A204.1 (cell line): ENCODE results near the gene VEPH1.
A peak's percentile ranks its signal among the peaks of the same experiment; 100 is the strongest.

Experiments
- FAIRE-seq: peaks from 2 replicates; lab custom pipeline; 2012; peaks lifted over from hg19 to GRCh38; lab: Jason Lieb, UNC

The VEPH1 gene

DNA sequence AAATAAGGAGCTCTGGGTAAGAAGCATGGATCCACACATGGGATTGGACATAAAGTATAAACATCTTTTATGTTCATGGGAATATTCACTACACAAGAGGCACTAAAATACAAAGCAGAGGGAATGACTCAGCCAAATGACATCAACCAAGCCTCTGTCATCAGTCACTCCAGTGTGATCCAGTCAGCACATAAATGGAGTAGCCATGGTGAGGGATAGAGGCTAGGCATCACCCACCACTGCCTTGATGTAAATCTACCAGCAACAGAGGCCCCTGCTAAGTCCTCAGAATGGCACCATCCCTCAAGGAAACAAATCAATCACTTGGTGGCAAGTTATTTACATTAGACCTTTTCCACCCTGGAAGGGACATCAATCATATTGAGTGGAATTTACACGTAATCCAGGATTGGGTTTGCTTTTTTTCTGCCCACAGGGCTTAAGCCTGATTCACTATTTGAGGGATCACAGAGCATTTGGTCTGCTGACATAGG, 27.2 kb downstream of the VEPH1 start:
- FAIRE-seq: no peak

DNA sequence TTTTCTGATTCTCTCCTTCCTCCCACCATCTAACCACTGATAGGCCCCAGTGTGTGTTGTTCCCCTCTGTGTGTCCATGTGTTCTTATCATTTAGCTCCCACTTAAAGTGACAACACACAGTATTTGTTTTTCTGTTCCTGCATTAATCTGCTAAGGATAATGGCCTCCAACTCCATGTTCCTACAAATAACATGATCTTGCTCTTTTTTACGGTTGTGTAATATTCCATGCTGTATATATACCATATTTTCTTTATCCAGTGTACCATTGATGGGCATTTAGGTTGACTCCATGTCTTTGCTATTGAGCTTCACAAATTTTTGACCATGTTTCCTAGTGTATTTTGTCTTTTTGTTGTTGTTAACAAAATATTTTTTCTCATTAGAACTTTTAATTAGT, 30.6 kb downstream of the VEPH1 start:
- no peak for FAIRE-seq

DNA sequence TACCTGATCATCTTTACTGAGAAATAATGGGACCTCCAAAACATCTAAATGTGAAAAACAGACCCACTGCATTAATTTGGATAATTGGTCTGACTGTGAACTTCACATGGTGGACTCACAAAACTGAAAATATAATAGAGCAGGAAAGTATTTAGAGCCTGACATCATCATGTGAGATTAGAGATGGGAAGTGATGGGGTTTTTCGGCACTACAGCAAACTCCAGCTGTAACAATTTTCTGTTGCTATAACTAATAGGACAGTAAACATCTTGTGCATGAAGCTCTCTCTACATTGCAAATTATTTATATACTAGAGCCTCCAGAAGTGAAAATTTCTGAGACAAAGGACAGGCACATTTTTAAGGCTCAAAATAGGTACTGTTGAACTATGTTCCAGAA, 32.2 kb downstream of the VEPH1 start:
- no peak for FAIRE-seq

DNA sequence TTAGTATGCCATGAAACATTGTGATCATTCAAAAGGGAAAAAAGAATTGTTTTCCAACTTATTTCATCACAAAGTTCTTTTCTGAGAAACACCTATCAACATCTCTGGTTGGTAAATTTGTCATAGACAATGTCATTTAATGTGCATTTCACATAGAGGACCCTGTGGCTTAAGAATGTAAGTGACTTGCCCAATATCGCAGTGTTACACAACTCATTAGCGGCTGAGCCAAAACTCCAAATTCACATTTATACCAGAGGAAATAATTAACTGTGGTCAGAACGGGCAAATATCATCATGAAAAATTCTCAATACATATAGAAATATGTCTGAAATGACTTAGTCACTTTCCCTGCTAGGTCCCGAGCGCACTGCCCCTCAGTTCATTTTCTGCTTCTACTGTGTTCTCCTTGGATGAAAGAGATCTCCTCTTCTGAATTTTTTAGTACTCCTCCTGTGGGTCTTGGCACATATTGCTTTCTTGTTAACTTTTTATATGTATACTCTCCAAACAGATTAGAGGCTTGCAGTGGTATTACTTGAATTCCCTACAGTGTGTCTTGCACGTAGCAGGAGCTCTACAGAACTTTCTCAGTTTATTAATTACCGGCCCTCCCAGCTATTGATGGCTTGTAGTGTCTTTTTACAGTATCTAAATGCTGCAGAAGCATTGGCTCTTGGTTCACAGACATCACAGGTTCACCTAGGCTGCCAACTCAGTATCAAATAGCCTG, 33.5 kb downstream of the VEPH1 start:
- FAIRE-seq: no peak

DNA sequence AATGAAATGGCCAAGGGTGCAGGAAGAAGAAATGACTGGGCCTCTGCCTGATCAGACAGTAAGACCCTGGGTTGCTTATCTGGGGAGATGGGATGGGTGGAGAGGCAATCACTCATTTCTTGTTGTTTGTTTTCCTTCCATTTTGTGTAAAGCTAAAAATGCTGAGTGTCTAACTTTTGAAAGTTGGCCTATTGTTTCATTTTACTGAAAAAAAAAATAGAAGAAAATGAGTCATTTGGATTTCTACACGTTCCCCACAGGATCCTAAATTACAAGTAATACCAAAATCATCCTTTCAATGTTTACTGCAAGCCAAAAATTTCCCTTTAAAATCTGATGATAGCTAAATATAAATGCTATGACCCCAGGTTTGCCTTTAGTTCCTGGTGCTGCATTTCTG, 36.0 kb downstream of the VEPH1 start:
- FAIRE-seq: no peak

DNA sequence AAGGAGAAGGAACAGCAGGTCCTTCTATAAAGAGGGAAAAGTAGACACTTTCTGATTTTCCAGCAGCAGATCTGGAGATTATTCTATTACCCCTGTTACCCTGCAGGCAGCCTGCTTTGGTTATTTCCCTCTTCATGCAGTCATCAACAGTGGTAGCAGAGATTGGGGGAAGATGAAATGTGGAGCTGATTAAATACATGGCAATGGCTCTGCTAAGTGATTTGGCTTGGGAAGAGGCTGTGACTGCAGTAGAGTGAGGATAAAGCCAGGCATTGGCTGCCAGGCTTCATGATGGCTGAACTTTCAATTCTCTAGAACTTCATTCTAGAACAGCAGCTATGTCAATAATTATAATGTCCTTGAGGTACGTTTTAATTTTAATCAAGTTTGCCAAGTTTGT, 37.5 kb downstream of the VEPH1 start:
- no peak for FAIRE-seq

DNA sequence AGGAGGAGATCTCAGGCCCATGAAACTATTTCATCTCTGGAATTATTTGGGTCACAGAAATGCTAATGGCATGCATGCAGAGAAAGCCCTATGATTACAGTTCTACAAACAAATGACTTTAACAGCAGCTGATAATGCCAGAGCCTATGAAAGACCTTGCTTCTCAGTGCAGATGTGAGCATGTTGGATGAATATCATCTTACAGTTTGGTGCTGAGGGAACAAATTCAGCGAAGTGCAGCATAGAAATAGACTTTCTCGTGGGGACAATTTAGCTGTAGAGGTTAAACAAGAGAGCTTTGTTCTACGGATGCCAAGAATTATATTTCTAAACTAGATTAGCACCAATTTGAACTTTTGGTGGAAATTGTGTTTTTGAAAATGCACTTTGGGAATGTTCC, 38.9 kb downstream of the VEPH1 start:
- FAIRE-seq: no peak

DNA sequence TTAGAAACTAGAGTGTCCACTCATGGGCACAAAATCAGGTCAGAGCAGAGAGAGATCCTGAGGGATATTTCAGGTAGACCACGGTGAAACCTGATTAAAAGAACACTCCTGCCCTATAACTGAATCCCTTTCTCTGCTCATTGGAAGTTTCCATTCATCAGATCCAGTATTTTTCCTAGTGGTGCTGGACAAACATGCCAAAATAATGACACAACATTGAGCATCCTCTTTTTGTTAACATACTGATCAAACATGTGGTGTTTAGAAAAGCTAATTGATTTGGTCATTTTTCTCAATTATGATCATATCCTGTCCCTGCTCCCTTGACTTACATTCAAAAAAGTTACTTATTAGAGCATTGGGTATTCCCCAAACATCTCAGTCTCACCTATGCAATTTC, 39.4 kb downstream of the VEPH1 start:
- no peak for FAIRE-seq

DNA sequence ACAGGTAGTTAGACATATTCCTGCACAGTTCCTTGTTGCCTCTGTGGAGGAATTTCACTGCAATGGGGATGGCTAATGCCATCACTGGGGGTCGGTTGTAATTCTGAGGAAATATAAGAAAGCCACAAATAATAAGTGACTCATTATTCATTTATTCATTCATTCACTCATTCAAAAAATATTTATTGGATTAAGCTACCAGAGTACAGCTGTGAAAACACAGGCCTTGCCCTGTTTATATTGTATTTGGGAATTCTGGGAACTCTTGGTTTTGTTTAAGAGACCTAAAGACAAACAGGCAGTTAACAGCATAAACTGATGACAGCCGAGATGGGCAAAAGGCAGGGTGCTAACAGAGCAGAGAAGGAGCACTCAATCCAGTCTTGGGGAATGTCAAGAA, 43.0 kb downstream of the VEPH1 start:
- no peak for FAIRE-seq

DNA sequence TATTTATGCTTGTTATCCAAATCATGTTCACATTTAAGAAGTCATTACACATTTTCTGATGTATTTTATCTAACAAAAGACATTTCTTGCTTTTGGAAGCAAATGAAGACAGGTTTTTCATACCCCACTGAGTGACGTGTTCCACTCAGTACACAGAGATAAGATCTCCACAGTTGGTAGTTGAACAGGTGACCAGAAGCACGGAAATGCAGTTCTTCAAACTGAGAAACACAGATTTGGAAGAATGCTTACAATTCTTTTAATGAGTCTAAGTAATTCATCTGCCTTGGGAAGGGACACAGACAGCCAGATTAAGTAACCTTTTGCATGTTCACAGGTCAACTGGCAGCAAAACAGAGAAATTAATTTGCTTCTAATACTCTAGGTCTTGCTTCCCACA, 43.5 kb downstream of the VEPH1 start:
- no peak for FAIRE-seq

DNA sequence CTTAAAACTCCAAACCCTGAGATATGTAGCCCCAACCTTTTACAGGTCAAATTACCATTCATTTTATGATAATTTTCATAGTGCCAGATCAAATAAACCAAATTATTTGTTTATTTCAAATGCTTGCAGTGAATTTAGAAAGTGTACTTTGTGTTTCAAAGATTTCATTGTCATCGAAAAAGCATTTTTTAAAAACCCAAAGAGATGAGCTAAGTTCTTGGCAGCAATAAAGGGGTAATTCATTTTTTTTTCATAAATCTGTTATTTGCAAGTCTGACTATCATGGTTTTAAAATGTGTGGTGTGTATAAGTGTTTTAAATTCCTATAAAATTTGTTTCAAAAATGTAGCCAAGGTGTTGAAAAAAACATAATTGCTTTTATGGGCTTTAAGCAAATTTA, 49.4 kb downstream of the VEPH1 start:
- FAIRE-seq: no peak

DNA sequence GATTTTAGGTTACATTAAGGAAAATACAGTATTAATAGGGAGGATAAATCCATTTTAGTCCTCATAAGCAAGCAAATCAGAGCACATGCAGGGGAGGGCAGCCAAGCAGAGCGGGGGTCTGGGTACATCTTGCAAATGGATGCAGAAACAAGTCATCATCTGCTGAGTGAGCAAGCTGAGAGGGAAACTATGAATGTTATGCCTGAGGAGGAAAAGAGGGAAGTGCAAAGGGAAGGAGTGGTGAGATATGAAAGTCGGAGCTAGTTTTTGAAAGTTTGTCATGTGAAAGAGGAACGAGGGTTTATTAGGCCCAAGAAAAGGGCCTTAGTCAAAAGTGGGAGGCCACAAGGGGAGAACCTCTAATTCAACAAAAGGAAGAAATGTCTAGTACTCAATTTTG, 51.1 kb downstream of the VEPH1 start:
- no peak for FAIRE-seq

DNA sequence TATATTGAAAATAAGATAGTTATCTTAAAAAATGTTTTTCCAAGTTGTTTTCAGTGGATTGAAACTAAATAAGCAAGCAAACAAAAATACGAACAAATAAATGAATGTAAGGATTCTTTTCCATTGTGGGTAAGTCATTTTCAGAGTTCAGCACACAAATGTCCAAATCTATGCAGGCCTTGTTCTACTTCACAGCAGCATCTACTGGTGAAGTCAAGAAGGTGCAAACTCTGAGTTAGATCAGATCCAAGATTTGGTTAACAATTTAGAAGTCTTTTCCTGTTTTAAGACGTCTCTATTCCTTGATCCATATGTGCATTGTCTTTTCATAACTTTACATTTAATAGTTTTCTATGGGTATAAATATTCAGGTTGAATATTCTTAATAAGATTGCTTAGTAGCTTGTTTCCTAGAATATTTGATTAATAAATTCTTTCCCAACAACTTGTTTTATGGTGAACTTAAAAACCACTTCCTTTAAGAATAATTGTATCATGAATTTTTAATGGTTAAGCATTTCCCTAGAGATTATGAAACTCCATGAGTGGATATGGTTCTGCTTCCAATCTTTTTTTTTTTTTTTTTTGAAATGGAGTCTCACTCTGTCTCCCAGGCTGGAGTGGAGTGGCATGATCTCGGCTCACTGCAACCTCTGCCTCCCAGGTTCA, 56.1 kb downstream of the VEPH1 start:
- FAIRE-seq: peak; percentile 87

DNA sequence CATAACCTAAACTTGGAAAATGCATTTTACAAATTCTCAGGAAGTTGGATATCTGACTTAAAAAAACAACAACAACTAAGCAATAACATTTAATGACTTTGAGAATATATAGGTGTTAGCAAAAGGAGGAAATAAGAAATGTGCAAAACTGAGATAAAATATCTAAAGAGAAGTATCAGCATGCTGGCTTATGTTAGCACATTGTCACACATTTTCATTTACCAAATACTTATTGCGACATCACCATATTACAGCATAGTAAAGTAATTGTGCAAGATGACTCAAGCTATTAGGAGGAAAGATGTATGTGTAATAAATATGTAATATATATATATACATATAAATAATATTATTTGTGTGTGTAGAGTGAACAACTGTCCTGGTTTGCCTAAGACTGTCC, 57.4 kb downstream of the VEPH1 start:
- no peak for FAIRE-seq

DNA sequence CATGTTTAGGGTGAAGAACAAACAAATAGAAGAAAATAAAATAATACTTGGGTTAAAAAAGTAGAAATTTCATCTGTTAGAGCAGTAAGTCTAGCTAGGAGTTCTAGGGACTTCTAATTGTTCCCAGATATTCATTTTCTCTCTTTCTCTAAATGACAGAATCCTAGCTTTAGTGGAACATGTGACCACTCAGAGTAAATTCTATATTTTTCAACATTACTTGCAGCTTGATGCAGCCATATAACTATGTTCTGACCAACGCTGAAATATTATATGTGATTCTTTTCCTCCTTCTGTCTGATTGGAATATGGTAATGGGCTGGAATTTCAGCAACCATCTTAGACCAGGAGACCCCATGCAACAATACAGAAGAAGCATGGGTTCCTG, 58.4 kb downstream of the VEPH1 start:
- no peak for FAIRE-seq

DNA sequence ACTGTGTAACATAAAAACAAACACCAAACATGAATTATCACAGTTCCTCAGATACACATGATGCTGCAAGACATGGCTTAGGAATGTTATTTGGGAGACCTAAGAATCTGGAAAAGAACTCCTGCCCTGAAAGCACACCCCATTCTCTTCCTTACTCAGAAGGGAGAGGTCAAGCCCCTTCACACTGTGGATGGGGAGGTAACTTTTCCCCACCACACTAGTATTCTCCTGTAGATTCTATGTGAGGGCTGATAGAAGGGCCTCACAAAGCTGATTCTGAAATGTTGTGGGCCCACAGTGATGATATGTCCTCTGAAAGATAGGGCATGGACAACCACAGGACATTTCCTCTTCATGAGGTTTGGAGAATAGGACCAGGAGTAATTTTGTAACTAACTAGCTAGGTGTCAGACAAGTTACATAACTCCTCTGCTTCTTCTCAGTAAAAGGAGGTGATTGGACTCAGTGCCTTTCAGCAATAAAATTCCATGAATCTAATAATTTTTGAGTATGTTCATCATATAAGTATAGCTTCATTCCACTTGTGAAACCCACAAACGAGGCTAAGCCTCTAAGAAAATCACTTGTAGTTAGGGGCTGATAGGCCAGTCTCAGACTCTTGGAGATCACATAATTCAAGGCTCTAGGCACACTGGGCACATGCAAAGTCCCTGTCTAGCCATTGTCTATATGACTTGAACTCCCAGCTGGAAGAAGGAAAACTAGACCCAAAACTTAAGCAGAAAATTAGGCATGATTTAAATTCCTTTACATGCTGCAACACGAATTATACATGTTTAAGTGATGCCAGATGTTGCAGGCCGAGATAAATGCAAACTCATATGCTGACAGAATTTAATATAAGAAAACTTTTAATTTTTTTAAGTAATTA, 59.1 kb downstream of the VEPH1 start:
- no peak for FAIRE-seq

DNA sequence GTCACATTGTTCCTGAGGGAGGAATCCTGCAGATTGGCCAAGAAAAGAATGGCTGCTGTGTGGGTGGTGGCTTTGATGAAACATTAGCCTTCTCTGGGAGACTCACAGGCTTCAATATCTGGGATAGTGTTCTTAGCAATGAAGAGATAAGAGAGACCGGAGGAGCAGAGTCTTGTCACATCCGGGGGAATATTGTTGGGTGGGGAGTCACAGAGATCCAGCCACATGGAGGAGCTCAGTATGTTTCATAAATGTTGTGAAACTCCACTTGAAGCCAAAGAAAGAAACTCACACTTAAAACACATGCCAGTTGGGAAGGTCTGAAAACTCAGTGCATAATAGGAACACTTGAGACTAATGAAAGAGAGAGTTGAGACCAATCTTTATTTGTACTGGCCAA, 60.5 kb downstream of the VEPH1 start:
- FAIRE-seq: no peak

DNA sequence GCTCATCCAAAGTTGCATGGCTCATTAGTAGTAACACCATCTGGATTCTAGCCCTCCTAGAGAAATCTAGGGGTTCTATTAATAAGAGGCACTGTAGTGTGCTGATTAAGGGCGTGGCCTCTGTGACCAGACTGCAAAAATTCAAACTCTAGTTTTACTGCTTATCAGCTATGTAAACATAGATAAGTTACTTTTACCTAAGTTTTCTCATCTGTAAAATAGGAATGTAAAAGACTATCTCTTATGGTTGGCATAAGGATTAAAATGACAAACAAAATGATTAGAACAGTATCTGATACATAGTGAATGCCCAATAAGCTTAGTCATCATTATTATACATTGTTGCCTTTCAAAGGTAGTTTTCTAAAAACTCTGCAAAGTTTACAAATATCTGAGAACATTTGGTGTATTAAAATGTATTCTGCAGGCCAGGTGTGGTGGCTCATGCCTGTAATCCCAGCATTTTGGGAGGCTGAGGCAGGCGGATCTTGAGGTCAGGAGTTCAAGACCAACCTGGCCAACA, 62.1 kb downstream of the VEPH1 start:
- no peak for FAIRE-seq

DNA sequence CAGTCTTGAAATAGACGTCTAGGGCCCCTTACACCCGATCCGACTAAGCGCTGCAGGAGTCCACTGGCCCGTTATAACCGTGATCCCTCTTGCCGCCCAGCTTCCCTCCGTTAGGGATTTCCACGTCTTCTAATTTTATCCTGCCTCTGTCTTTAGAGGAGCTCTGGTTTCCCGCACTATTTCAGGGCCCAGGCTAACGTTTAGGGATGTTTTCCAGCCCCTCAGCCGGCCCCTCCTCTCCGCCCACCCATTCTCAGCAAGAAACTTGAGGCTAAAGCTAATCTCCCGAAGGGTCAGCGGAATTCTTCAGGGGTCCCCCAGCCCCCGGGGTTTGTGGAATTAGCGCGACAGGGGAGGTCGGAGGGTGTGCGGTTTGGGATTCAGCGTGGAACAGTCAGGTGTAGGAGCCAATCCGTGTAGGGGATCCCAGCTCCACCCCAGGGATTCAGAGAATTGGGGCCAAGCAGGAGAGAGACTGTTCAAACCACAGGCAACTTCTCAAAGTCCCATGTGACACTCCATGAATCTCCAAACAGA, 65.0 kb downstream of the VEPH1 start:
- no peak for FAIRE-seq

DNA sequence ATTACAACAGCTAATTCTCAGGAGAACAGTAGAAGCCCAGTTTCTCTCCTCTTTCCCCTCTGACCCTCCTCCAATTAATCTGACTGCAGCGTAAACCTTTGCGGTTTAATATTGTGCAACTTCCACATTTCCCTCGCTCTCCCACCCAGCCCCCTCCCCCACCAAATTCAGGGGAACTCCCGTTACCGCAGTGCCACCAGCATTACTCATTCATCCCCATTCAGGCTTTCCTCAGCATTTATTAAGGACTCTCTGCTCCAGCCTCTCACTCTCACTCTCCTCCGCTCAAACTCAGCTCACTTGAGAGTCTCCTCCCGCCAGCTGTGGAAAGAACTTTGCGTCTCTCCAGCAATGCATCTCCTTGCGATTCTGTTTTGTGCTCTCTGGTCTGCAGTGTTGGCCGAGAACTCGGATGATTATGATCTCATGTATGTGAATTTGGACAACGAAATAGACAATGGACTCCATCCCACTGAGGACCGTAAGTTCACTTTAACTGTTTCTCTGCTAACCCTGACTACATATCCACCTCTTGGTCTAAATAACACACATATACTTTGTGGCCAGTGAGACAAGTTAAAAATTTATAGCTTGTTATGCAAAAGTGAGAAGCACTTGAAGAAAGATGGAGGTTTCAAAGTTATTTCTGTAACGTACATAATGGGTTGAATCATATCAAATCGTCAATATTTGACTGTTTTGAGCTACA, 66.5 kb downstream of the VEPH1 start, which contains the start of gene PTX3:
PTX3 (plus strand) TSS at position 268 of the 709 bp plus-strand sequence; CDS start at position 352, 84 bp downstream.
- no peak for FAIRE-seq

DNA sequence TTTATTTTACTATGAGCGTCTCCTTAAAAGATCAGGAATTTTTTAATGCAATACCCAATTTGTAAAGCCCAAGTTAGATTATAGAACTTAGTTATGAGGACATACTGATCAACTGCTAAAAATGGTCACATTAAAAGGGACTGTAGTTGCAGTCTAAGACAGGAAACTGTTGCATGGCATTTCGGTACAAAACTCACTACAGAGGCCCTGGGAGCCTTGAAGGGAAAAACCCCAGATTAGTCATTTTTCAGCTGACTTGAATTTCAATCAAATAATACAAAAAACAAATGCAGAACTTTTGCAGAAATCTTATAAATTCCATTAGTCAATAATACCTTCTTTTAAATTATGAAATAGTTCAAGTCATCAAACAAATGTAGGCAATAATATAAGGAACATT, 73.5 kb downstream of the VEPH1 start:
- FAIRE-seq: no peak

DNA sequence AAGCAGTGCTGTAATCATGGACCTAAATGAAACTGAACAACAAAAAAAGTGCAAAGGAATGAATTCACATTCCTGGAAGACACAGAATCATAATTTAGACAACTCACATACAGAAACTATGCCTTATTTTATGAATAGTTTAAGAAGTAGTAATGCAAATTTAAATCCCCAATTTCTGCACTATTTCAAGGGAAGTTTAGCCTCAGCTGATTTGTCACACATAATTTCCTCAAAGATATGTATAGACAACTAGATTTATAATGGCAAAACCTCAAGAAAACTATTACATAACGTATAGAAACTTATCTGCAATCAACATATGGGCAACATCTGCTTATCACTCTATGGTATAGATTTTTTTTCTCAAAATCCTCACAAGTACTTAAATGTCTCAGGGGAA, 74.4 kb downstream of the VEPH1 start:
- no peak for FAIRE-seq
